AG04450 (cell line): ENCODE results near the gene WDR27. TPM values are rescaled to one million over a fixed set of nuclear protein-coding genes. Genes with fewer than 3 reads are reported as not detected.

Experiments used
- CTCF ChIA-PET: fragments of 300-600, 350-600 bp; formaldehyde crosslinking; extraction: SDS; loops from one replicate; lab custom pipeline; 2022; ENCODE audit warnings: antibody characterized with exemption, inconsistent platforms; lab: Charles Lee
- POLR2A ChIA-PET: fragments of 350-600 bp; formaldehyde crosslinking; extraction: SDS; loops from one replicate; lab custom pipeline; 2021; ENCODE audit warnings: antibody characterized with exemption, inconsistent platforms; lab: Yijun Ruan, JAX
- DNase-seq: peaks from one replicate; pipeline ENCODE4 v3.0.0-alpha.2; 2011; ENCODE audit warnings: low read depth, low spot score
- H3K27ac ChIP-seq: one replicate; pipeline ENCODE4 v1.5.1; 2012; ENCODE audit warnings: low read depth, low read length, control low read depth
- H3K27me3 ChIP-seq: one replicate; pipeline ENCODE4 v1.6.0; 2012; ENCODE audit warnings: low read length; ENCODE audit not compliant: control insufficient read depth, insufficient read depth
- H3K4me3 ChIP-seq: 2 replicates; pipeline ENCODE4 v1.5.1; 2011; ENCODE audit warnings: mild to moderate bottlenecking, low read depth, low read length, control low read depth
- H3K9me3 ChIP-seq: 2 replicates; pipeline ENCODE4 v1.5.1; 2012; ENCODE audit warnings: low read length; ENCODE audit not compliant: control insufficient read depth, insufficient read depth
- CTCF ChIP-seq: IDR thresholded peaks from 2 replicates; pipeline ENCODE4 v1.5.1; 2011; ENCODE audit warnings: low read depth, low read length, control low read depth, inconsistent platforms
- polyA plus RNA-seq: library from polyadenylated mRNA; depleted of rRNA; stranded (reverse); fragments of >200 nt; gene quantifications from 2 replicates; pipeline ENCODE4 v1.2.3, GENCODE V29; 2011

Gene WDR27
- polyA plus RNA-seq, 1 experiment, result 20.5 TPM

- POLR2A ChIA-PET, result no interaction called here
- Histone ChIP-seq H3K9me3 (peaks cover 18% of the 10 kb centered on the region), H3K4me3 (no peak overlapping the region), H3K27me3 (no peaks in the 10 kb centered on the region), H3K27ac (no peak overlapping the region)
- DNase-seq, result no peak
- CTCF ChIA-PET, result no interaction called here
- TF ChIP-seq CTCF, result no peak
Observed at GRCh38 chr6:169623343-169623742, 78.5 kb downstream of the WDR27 start.

DNA sequence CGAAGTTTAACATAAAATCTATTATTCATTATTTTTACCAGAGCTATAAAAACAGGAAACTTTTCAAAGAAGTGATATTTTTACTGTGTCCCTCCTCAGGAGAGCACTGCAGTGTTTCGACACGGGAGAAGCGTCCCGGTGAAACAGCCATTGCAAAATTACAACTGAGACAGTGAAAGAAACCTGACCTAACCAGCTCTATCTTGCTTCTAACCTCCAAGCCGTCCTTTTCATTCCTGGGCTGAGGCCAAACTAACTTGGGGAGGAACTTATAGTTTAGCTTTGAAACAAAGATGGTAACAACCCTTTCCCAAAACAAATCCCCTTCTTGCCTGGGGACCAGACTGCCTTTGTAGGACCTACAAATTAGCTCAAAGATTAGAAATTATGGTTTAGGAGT, 79.2 kb downstream of the WDR27 start:
- POLR2A ChIA-PET, result no interaction called here

DNA sequence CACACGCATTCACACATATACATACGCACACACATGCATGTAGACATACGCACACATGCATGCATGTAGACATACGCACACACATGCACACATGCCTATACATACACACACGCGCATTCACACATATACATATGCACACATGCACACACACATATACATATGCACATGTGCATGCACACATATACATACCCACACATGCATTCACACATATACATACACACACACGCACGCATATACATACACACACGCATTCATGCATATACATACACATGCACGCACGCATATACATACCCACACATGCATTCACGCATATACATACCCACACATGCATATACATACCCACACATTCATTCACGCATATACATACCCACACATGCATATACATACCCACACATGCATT, 80.5 kb downstream of the WDR27 start:
- no peak for DNase-seq
- POLR2A ChIA-PET, result no interaction called here
- TF ChIP-seq CTCF, result no peak
- CTCF ChIA-PET, result interaction anchor here (2.9 kb wide), 1 partner anchor 664 kb away, joined by 7 read pairs; no protein-coding TSS in a partner anchor
- Histone ChIP-seq H3K27me3 (no peaks in the 10 kb centered on the region), H3K27ac (no peak overlapping the region), H3K4me3 (no peak overlapping the region), H3K9me3 (peaks cover 18% of the 10 kb centered on the region)

More for the DNA sequence above, 79.2 kb downstream of the WDR27 start:
- CTCF ChIA-PET, result interaction anchor here (0.6 kb wide), 1 partner anchor 111 kb away, joined by 3 read pairs; no protein-coding TSS in a partner anchor
- peaks cover 18% of the 10 kb centered on the region for H3K9me3 ChIP-seq
- no peaks in the 10 kb centered on the region for H3K27me3 ChIP-seq
- H3K27ac ChIP-seq, result no peak overlapping the region
- H3K4me3 ChIP-seq, result no peak overlapping the region
- DNase-seq, result no peak
- TF ChIP-seq CTCF, result no peak

GRCh38 chr6:169620171-169621130, 81.4 kb downstream of the WDR27 start:
- TF ChIP-seq CTCF, result no peak
- ChIA-PET POLR2A (no interaction called here), CTCF (interaction anchor here (2.9 kb wide), 1 partner anchor 664 kb away, joined by 7 read pairs; no protein-coding TSS in a partner anchor)
- Histone ChIP-seq H3K27me3 (no peaks in the 10 kb centered on the region), H3K27ac (peak overlapping the region; percentile 21), H3K4me3 (no peak overlapping the region), H3K9me3 (peaks cover 21% of the 10 kb centered on the region)
- peak; percentile 47 for DNase-seq

DNA sequence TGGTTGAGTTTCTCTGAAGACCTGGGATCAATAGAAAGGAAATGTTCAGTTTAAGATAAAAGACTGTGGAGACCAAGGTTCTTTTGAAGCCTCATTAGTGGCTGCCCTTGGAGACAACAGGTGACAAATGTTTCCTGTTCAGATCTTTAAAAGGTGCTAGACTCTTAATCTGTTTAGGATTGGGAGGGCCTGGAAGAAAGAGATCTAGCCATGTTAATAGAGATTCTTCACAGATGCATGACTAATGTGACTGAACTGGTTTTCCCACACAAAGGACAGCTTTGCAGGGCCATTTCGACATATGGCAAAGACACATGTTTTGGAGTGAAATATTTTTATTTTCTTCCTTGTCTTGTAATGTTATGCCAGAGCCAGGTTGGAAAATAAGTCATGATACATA, 82.2 kb downstream of the WDR27 start:
- DNase-seq, result no peak
- ChIA-PET CTCF (interaction anchor here (2.9 kb wide), 1 partner anchor 663 kb away, joined by 7 read pairs; no protein-coding TSS in a partner anchor), POLR2A (no interaction called here)
- Histone ChIP-seq H3K9me3 (peaks cover 19% of the 10 kb centered on the region), H3K4me3 (no peak overlapping the region), H3K27me3 (no peaks in the 10 kb centered on the region), H3K27ac (no peak overlapping the region)
- no peak for TF ChIP-seq CTCF
